Measurements from ENCODE around the gene DBNDD2.

Gene DBNDD2, protein sequence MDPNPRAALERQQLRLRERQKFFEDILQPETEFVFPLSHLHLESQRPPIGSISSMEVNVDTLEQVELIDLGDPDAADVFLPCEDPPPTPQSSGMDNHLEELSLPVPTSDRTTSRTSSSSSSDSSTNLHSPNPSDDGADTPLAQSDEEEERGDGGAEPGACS

DNA sequence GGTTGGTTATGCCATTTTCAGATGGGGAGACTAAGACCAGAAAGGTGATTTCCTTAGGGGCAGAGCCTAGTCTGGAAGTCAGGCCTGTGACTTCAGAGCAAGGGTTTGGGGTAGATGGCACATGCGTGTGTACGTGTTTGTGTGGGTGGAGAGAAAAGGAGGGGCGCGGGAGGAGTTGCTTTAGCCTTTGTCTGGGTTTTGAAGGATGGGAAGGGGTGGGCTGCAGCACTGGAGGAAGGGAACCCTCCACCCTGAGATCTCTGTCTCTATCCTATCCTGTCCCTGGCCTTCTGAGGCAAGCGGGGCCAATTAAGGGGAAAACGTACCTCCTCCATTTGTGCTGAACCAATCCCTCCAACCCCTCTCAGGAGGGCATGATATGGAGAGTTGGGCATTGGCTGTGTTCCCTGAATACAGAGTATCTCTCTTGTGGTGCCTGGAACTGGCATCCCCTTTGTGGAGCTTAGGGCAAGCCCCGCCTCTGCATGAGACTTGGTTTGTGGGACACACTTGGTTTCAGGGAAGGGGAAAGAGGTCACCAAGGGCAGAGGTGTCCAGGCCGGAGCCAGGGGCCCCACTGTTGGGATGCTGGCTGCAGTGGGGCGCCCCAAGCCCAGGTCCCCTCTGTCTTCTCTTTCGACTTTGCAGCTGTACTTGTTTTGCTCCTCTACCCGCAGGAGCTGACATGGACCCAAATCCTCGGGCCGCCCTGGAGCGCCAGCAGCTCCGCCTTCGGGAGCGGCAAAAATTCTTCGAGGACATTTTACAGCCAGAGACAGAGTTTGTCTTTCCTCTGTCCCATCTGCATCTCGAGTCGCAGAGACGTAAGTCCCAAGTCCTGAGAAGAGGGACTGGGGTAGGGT lies at the start of gene DBNDD2:
DBNDD2 (plus strand) TSS at position 507 of the 863 bp plus-strand sequence; CDS start at position 686, 179 bp downstream.
- DNase-seq, result no peak

DNA sequence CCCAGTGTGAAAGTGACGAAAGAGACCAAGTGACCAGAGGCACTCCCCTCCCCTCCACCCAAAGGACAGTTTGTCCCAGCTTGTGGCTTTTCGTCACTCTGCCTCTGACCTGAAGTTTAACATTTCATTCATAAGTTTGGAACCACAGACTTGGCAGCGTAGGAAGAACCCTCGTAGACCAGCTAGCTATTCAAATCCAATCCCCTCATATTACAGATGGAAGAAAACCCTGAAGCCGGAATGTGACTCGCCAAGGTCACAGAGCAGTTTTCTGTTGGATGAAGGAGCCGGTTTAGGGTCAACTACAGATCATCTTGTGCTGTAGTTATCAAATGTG lies 49.1 kb upstream of the DBNDD2 start:
- no peak for DNase-seq

GRCh38 chr20:45359406-45360148 lies 48.5 kb upstream of the DBNDD2 start:
- no peak for DNase-seq

DNA sequence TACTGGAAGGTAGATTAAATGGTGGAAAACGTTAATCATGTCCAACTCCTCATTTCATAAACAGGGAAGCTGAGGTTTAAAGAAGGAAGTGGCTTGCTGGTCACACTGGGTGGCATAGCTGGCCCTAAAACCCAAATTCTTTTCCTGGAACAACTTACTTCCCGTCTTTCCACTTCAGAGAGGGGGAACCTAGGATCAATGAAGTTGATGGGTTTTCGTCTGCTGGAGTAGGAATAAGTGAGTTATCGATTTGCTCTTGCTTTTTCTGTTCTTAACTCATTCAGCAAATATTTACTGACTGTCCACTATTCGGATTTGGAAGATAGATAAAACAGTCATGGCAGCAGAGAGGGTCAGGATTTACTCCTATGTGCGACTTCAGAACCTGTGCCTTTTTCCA lies 46.3 kb upstream of the DBNDD2 start:
- no peak for DNase-seq

DNA sequence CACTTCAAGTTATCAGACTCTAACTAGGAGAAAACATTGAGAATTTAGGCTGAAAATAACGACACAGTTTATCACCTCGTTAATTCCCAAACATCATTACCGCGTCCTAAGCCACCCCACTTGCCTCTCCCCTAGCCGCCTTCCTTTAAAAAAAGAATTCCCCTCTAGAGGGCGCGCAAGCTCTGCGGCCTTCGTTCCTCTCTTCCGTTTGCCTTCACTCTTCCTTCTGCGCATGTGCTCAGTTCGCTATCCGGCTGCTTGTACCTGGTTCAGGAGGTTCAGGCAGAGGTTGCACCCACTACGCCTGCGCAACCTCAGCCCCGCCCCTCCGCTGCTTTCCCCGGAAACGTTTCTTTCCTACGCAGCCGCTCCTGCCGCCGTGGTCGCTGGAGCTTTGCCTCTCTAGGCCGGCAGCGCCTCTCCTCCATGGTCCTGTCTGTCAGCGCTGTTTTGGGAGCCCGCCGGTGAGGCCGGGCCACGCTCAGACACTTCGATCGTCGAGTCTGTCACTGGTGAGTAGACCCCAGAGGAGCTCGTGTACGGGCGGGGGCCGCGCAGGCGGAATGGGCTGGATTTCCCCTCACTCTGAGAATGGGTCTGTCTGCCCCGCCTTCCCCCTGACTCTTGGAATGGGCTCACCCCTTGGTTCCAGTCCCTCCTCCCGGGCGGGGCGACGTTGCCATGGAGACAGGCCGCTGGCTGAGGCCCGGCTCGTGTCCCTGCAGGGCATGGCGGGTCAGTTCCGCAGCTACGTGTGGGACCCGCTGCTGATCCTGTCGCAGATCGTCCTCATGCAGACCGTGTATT lies 45.1 kb upstream of the DBNDD2 start, which contains the start of gene SYS1:
SYS1 (plus strand) TSS at position 353 of the 807 bp plus-strand sequence; CDS start at position 729, 376 bp downstream.
- peak; percentile 96 for DNase-seq

GRCh38 chr20:45363611-45364492 lies 44.2 kb upstream of the DBNDD2 start:
- DNase-seq, result no peak

GRCh38 chr20:45365444-45365970 lies 42.6 kb upstream of the DBNDD2 start:
- DNase-seq, result no peak

DNA sequence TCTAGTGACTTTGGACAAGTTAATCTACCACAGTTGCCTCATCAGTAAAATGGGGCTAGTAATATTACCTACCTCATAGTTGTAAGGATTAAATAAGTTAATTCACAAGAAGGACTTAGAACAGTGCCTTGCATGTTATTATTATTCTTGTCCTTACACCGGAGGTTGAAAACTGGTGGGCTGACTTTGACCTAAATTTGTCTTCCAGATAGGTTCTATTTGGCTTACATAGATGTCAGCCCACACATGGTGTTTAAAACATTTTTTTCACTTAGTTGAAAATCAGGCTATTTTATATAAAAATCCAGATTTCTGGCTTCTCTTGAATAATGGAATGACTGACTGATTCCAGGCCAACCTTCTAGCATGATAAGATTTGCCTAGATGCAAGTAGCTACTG lies 41.9 kb upstream of the DBNDD2 start:
- no peak for DNase-seq

DNA sequence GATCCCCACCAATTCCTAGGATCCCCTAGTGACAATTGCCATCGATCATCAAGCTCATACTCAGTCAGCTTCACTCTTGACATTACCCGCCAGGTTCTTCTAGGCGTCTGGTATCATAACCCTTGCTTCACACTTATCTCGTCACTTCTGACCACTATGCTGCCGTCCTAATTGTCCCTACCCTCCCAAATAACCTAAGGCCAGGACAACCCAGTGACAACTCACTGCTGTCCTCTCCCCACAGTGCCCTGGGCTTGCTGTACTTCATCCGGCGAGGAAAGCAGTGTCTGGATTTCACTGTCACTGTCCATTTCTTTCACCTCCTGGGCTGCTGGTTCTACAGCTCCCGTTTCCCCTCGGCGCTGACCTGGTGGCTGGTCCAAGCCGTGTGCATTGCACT lies 41.5 kb upstream of the DBNDD2 start:
- DNase-seq, result no peak

DNA sequence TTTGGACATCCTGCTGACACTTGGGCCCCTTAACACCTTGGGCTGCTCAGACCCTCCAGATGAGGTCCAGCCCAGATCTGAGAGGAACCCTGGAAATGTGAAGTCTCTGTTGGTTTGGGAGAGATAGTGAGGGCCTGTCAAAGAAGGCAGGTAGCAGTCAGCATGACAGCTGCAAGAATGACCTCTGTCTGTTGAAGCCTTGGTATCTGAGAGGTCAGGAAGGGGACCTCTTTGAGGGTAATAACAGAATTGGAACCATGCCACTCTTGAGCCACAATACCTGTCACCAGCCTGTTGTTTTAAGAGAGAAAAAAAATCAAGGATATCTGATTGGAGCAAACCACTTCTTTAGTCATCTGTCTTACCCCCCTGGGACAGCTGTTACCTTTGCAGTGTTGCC lies 41.0 kb upstream of the DBNDD2 start:
- DNase-seq, result no peak

GRCh38 chr20:45368221-45368980 lies 39.7 kb upstream of the DBNDD2 start:
- DNase-seq, result no peak

DNA sequence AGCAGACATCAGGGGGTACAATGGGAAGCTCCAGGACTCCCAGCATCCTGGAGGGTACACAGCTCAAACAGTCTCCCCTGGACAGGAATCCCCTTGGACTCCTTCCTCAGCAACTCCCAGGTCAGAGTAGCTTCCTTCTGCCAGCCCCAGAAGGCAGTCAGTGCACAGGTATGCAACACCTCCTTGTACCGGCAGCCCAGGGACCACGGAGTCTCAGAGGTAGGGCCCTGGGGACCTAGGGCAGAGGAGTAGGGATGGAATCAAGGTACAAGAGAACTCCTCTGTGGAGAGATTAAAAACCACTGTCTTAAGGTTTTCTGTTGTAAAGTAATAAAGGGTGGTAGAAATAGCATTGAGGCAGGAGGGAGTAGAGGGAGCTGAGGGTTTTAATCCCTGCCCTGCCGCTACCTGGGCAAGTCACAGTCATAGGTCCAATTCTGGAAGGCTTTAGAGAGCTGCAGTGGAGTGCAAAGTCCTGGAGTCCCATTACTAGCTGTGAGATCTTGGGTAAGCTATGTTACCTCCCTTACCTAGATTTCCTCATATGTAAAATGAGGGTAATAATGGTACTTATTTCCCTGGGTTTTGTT lies 37.4 kb upstream of the DBNDD2 start:
- no peak for DNase-seq

DNA sequence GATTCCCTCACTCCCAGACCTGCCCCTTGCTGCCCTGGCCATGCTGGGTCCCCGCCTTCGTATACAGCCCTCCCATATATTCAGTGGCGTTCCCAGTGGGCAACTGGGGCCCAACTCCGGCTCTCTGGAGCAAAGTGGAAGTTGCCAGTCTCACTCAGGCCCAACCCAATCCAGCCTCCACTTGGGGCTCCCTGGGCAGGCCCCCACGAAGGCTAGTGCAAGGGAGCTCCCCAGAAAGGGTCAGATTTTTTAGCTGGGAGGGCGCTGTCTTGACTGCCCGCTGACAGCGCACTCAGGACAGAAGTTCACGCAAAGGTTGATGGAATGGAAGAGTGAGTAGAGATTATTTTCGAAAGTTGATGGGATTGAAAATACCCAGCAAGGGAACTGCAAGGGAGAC lies 35.8 kb upstream of the DBNDD2 start:
- DNase-seq, result no peak

- DNase-seq, result no peak
These were observed 35.3 kb upstream of the DBNDD2 start for GRCh38 chr20:45372646-45373352.

DNA sequence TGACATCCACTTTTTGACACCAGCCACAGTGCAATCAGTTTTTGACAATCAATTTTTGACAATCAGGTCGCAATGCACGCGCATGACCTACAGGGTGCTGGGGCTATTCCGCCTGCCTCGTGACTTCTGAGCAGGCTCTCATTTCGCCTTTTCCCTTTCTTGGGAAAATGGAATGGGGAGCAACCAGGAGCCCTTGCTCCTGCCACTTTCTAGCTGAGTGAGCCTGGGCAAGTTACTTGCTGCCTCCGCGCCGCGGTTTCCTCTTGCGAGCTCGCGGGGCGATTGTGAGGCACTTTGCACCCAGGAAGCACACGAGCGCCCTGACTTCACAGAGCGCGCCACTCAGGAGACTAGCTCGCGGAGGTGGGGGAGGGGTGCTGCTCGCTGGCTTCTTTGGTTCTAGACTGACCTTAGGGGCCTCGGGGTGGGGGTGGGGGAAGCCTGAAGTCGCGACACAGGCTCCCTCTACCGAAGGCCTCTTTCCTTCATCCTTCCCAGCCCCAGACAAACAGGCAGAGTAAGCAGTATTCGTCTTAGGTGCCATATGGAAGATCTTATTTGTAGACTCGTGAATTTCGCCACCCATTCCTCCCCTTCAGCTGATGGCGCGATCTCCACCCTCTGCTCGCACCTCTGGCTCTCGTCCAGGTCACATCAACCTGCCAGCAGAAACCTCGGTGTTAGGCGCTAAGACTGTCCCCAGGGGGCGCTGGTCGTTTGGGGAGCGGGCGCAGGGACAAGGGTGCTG lies 34.6 kb upstream of the DBNDD2 start:
- peak; percentile 75 for DNase-seq

- no peak for DNase-seq
These were observed 34.0 kb upstream of the DBNDD2 start for GRCh38 chr20:45374101-45374467.

- no peak for DNase-seq
These were observed 33.1 kb upstream of the DBNDD2 start for GRCh38 chr20:45374966-45375365.

GRCh38 chr20:45377269-45377668 lies 30.8 kb upstream of the DBNDD2 start:
- DNase-seq, result no peak

- no peak for DNase-seq
These were observed 29.9 kb upstream of the DBNDD2 start, which contains the start of gene TP53TG5 for GRCh38 chr20:45378191-45378590. TP53TG5 (minus strand) TSS chr20:45378325; CDS start chr20:45378236, 89 bp downstream.

Measured in NCI-H774 (cell line).